SK-N-SH (cell line): ENCODE data around the gene THSD4.

Source experiments
- CTCF ChIP-seq: fragments of 200-600 bp; sonication (generic); IDR thresholded peaks from 2 replicates; pipeline ENCODE4 v1.6.1; 2017; ENCODE audit warnings: antibody characterized with exemption, mild to moderate bottlenecking, moderate library complexity
- REST ChIP-seq: IDR thresholded peaks from 2 replicates; pipeline ENCODE4 v1.6.1; 2012; ENCODE audit warnings: mild to moderate bottlenecking, low read depth, low read length, moderate library complexity
- SIN3A ChIP-seq: IDR thresholded peaks from 2 replicates; pipeline ENCODE4 v1.6.1; 2012; ENCODE audit warnings: low read depth, mild to moderate bottlenecking, low read length, moderate library complexity, borderline replicate concordance
- TF ChIP-seq, protein P1 (sequence below): IDR thresholded peaks from 2 replicates; pipeline ENCODE4 v1.4.0; 2012; ENCODE audit warnings: low read depth, borderline replicate concordance

GRCh38 chr15:71473751-71474150 lies 358.5 kb downstream of the THSD4 start:
- TF ChIP-seq CTCF (no peak), REST (no peak), SIN3A (no peak)
- TF ChIP-seq, protein P1, sequence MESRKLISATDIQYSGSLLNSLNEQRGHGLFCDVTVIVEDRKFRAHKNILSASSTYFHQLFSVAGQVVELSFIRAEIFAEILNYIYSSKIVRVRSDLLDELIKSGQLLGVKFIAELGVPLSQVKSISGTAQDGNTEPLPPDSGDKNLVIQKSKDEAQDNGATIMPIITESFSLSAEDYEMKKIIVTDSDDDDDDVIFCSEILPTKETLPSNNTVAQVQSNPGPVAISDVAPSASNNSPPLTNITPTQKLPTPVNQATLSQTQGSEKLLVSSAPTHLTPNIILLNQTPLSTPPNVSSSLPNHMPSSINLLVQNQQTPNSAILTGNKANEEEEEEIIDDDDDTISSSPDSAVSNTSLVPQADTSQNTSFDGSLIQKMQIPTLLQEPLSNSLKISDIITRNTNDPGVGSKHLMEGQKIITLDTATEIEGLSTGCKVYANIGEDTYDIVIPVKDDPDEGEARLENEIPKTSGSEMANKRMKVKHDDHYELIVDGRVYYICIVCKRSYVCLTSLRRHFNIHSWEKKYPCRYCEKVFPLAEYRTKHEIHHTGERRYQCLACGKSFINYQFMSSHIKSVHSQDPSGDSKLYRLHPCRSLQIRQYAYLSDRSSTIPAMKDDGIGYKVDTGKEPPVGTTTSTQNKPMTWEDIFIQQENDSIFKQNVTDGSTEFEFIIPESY = no peak
